HCT116 (cell line): ENCODE results near the gene TMEM44.

Source experiments
- ATF3 ChIP-seq: IDR thresholded peaks from 2 replicates; pipeline ENCODE4 v1.6.1; 2012
- CEBPB ChIP-seq: IDR thresholded peaks from 2 replicates; pipeline ENCODE4 v1.6.1; 2012; ENCODE audit warnings: low read depth
- CTCF ChIP-seq, 3 experiments: fragments of 200-600 bp in 1 of 3; sonication (generic) in 1 of 3; IDR thresholded peaks in 2 of 3; conservative IDR thresholded peaks in 1 of 3; 2 replicates each; pipeline ENCODE4 v1.5.1; 2012 to 2017; ENCODE audit warnings: low read depth in 2 of 3, low read length in 2 of 3, antibody characterized with exemption in 1 of 3, borderline replicate concordance in 1 of 3, control low read depth in 1 of 3, mild to moderate bottlenecking in 1 of 3, mixed read lengths in 1 of 3, mixed run types in 1 of 3, moderate library complexity in 1 of 3; ENCODE audit not compliant: insufficient read depth in 1 of 3
- EZH2 ChIP-seq: fragments of 200-600 bp; sonication (generic); IDR thresholded peaks from 2 replicates; pipeline ENCODE4 v1.6.1; 2017; ENCODE audit warnings: antibody characterized with exemption, mixed run types
- POLR2A ChIP-seq: IDR thresholded peaks from 2 replicates; pipeline ENCODE4 v1.7.0; 2011; ENCODE audit warnings: borderline replicate concordance; ENCODE audit not compliant: insufficient read depth, insufficient read length; ENCODE audit errors: extremely low read depth
- RAD21 ChIP-seq: IDR thresholded peaks from 2 replicates; pipeline ENCODE4 v1.6.1; 2012; ENCODE audit warnings: low read depth, mild to moderate bottlenecking
- REST ChIP-seq: IDR thresholded peaks from 2 replicates; pipeline ENCODE4 v1.6.1; 2012; ENCODE audit warnings: low read depth
- SIN3A ChIP-seq: IDR thresholded peaks from 2 replicates; pipeline ENCODE4 v1.6.1; 2012; ENCODE audit warnings: low read depth
- ZBTB33 ChIP-seq: IDR thresholded peaks from 2 replicates; pipeline ENCODE4 v1.6.1; 2011; ENCODE audit warnings: mild to moderate bottlenecking, low read length, moderate library complexity; ENCODE audit not compliant: insufficient replicate concordance; ENCODE audit errors: extremely low read depth

GRCh38 chr3:194602669-194603171 lies 30.5 kb downstream of the TMEM44 start:
- TF ChIP-seq CTCF (IDR thresholded peaks at IDR 0.05 in 2 of 3, conservative IDR thresholded peaks at IDR 0.05 in 1 of 3; ENCODE audit: borderline replicate concordance in 1 of 3, insufficient read depth in 1 of 3, low read depth in 2 of 3, low read length in 2 of 3) (no peak), SIN3A (no peak), POLR2A (no peak), REST (no peak), RAD21 (no peak), ATF3 (no peak), EZH2 (no peak), ZBTB33 (no peak), CEBPB (no peak)
